ENCODE data around the gene UMODL1.

DNA sequence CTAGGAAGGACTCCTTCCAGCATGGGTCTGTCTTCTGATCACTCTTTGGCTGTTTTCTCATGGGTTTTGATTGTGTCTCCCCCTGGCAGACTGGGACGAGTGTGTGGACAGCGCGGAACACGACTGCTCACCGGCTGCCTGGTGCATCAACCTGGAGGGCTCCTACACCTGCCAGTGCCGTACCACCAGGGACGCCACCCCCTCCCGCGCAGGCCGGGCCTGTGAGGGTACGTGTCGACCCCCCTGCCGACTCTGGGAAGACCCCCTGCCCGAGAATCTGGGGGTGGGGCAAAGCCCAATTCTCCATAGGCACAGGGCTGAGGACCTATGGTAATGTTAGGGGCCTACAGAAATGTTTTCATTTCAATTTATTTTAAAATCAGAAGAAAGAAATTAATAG is 38.4 kb downstream of the UMODL1 start:
- TF ChIP-seq, protein P1, sequence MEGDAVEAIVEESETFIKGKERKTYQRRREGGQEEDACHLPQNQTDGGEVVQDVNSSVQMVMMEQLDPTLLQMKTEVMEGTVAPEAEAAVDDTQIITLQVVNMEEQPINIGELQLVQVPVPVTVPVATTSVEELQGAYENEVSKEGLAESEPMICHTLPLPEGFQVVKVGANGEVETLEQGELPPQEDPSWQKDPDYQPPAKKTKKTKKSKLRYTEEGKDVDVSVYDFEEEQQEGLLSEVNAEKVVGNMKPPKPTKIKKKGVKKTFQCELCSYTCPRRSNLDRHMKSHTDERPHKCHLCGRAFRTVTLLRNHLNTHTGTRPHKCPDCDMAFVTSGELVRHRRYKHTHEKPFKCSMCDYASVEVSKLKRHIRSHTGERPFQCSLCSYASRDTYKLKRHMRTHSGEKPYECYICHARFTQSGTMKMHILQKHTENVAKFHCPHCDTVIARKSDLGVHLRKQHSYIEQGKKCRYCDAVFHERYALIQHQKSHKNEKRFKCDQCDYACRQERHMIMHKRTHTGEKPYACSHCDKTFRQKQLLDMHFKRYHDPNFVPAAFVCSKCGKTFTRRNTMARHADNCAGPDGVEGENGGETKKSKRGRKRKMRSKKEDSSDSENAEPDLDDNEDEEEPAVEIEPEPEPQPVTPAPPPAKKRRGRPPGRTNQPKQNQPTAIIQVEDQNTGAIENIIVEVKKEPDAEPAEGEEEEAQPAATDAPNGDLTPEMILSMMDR (IDR thresholded peaks at IDR 0.05) = no peak
- TF ChIP-seq EP300 (IDR thresholded peaks at IDR 0.05) (no peak), POLR2A (IDR thresholded peaks at IDR 0.05) (no peak)
